GM21576 (cell line): Measurements from ENCODE around the gene TNFRSF6B.
"Not testable (repeated sequence)": the region's sequence is repeated elsewhere in the genome, so short reads cannot be mapped to it uniquely, and the experiment has no call there.

ENCODE experiments used
- ATAC-seq: cut with Tn5 transposase; IDR thresholded peaks from one replicate; pipeline ENCODE4 v1.9.1; 2021; ENCODE audit warnings: mild to moderate bottlenecking, moderate library complexity; ENCODE audit not compliant: unreplicated experiment

The TNFRSF6B gene

GRCh38 chr20:63696628-63697356 lies at the start of gene TNFRSF6B:
Gene TNFRSF6B (plus strand): TSS chr20:63696652. CDS start chr20:63696768, 116 bp downstream.
- ATAC-seq: no peak

DNA sequence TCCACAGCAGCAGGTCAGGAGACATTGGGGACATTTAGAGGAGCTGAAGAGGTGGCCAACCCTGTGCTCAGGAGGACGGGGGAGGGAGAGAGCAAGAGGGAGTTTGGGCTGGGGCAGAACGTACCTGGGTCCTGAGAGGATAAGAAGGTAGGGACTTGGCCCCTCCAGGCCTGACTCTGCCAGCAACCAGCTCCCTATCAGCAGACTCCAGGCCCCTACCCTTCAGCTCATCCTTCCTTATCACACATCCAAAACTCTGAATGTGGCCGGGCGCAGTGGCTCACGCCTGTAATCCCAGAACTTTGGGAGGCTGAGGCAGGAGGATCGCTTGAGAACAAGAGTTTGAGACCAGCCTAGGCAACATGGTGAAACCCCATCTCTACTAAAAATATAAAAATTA lies 48.3 kb upstream of the TNFRSF6B start:
- no peak for ATAC-seq

GRCh38 chr20:63648895-63649589 lies 47.4 kb upstream of the TNFRSF6B start:
- no peak for ATAC-seq

GRCh38 chr20:63650486-63650885 lies 46.0 kb upstream of the TNFRSF6B start:
- not testable (repeated sequence) for ATAC-seq

DNA sequence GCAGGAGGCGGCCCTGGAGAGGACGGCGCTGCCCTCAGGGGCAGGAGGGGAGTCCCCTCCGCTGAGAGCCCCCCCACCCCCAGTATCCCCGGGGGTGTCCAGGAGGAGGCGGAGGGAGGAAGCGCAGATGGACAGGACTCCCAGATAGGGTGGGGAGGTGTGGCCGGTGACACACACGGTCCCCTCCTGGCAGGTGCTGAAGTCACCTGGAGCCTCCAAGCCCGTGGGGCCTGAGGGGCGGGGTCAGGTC lies 44.6 kb upstream of the TNFRSF6B start:
- ATAC-seq: no peak

- no peak for ATAC-seq
These were observed 44.1 kb upstream of the TNFRSF6B start for GRCh38 chr20:63652192-63652980.

- no peak for ATAC-seq
These were observed 43.1 kb upstream of the TNFRSF6B start, which contains the start of gene STMN3 for GRCh38 chr20:63653041-63653973. Gene STMN3 (minus strand): TSS chr20:63653424. CDS start chr20:63653345, 79 bp downstream.

DNA sequence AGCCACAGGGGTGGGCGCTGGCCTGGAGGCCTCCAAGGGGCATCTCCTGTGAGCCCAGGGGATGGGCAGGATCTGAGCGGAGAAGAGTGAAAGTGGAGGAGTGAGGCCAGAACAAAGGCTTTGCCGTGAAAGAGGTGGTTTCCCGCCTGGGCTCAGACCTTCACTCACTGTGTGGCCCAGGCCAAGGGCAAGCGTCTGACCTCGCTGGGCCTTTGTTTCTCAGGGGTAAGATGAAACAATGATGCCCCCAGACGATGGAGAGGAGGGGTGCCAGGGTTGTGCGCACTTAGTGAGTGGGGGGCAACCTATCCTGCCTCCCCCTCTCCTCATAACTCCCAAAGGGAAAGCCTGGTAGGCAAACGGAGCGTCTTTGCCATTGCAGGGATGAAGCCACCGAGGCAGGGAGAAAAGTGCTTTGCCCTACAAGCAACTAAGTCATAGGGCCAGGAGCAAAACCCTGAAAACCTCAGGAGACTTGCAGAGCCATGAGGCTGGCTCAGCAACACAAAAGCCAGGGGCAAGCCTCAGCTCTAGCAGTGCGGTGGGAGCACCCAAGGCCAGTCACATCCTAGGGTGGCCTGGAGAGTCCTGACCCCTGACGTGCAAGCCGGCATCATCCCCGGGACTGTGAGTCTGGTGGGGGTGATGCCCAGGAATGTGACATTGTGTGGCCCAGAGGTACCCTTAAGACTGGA lies 42.3 kb upstream of the TNFRSF6B start:
- no peak for ATAC-seq

DNA sequence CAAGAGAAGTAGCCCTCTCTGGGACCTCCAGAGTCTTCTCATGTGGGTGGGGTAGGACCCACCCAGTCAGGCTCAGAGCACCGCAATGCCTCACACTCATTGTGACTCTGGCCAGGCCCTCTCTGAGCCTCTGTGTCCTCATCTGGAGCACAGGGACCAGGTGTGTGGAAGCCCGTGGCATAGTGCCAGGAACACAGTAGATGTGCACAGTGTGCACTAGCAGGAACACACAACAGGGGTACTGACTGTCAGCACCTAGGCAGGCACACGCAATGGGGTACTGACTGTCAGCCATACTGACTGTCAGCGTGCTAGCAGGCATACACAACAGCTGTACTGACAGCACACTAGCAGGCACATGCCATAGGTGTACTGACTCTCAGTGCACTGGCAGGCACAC lies 41.2 kb upstream of the TNFRSF6B start:
- ATAC-seq: no peak

GRCh38 chr20:63656451-63656850 lies 40.0 kb upstream of the TNFRSF6B start:
- no peak for ATAC-seq

DNA sequence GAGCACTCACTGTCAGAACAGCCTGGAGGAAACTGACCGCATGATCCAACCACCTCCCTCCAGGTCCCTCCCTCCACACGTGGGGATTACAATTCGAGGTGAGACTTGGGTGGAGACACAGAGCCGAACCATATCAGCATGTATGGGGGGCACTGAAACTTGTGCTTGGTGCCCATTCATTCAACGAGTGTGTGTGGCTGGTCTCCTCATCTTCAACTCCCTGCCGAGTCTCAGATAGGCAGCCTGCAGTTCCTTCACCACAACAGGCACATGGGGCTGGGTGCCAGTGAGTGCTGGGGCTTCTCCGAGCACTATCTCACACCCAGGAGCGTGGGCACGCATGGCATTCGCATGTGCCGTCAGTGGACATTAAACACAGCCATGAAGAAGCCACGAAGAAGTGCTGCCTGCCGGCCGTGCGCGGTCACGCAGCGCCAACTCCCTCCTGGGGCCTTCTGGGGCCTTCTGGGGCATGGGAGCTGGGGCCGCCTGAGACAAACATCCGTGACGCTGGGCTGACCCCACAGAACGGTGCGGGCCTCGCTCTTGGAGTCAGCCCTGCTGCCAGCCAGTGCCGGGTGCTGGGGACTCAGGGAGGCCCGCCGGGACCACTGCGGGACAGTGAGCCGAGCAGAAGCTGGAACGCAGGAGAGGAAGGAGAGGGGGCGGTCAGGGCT lies 39.1 kb upstream of the TNFRSF6B start:
- no peak for ATAC-seq

DNA sequence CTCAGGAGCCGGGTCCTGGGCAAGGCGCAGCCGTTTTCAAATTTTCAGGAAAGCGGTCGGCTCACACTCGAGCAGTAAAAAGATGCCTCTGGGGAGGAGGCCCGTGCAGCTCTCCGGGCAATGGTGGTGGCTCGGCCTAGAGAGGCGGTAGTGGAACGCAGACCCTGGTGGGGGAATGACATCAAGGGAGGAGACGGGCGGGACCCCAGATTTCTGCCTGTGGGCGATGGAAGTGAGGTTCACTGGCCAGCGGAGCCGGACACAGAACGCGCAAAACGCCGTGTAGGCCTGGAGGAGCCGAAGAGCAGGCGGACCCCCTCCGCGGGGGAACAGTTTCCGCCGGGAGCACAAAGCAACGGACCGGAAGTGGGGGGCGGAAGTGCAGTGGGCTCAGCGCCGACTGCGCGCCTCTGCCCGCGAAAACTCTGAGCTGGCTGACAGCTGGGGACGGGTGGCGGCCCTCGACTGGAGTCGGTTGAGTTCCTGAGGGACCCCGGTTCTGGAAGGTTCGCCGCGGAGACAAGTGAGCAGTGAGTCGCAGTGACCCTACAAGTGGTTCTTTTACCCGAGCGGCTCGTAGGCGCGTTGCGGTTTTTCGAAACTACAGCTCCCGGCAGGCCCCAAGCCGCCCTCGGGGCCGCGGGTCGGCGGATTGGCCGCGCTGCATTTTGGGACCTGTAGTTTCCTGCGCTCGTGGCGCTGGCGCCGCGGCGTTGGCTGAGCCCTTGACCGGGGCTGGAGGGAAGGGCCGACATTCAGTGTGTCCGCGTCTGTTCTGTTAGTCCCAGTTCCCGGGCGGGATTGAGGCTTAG lies 38.3 kb upstream of the TNFRSF6B start, which contains the start of gene RTEL1:
RTEL1 (plus strand) TSS at position 376 of the 812 bp plus-strand sequence. CDS start 1,091 bp downstream, outside the sequence.
- peak; percentile 76 for ATAC-seq

DNA sequence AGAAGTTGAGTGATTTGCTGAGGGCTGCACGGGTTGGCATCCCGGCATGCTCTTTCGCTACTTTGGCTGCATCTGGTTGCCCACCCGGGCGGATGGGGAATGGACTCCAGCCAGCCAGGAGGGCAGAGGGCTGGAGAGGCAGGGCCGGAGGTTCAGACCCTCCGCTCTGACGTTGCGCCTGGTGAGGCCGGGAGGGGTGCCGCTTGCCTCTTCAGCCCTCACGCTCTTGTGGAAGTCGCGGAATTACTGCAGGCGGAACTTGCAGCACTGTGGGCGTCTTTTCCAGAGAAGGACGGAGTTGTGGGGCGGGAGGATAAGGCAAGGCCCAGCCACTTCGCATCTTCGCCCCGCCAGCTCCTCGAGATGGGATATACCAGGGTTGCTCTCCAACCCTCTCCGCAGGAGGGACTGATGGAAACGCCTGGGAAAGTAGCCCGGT lies 37.7 kb upstream of the TNFRSF6B start:
- no peak for ATAC-seq

- ATAC-seq: no peak
These were observed 37.1 kb upstream of the TNFRSF6B start for GRCh38 chr20:63659370-63659769.

DNA sequence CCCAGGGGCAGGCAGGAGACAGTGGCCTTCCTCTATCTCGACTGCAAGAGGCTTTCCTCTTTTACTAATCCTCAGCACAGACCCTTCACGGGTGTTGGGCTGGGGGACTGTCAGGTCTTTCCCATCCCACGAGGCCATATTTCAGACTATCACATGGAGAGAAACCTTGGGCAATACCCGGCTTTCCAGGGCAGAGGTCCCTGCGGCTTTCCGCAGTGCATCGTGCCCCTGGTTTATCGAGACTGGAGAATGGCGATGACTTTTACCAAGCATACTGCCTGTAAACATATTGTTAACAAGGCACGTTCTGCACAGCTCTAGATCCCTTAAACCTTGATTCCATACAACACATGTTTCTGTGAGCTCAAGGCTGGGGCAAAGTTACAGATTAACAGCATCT lies 36.3 kb upstream of the TNFRSF6B start:
- not testable (repeated sequence) for ATAC-seq

DNA sequence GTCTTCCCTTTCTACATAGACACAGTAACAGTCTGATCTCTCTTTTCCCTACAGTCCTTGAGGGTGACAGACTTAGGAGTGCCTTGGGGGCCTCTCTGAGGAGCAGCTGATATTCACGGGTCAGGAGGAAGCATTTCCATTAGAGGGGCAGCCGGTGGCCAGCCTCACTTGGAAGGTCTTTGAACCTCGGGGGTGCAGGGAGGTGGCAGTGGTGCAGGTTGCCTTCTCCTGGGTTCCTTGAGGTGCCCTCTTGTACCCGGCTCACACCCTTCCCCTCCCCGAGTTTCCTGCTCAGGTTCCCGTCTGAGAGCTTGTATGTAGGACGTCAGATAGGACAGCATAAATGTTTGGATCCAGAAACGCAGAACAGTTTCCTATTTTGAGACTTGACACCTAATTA lies 35.8 kb upstream of the TNFRSF6B start:
- ATAC-seq: no peak

GRCh38 chr20:63661108-63661507 lies 35.3 kb upstream of the TNFRSF6B start:
- ATAC-seq: no peak

- ATAC-seq: no peak
These were observed 34.3 kb upstream of the TNFRSF6B start for GRCh38 chr20:63661959-63662812.
